SW 1271 (cell line): ENCODE results near the gene PTP4A2.

Experiments used
- DNase-seq, 2 experiments: peaks; one replicate each; lab custom pipeline; 2025; lab: John Stamatoyannopoulos, UW

PTP4A2 gene

DNA sequence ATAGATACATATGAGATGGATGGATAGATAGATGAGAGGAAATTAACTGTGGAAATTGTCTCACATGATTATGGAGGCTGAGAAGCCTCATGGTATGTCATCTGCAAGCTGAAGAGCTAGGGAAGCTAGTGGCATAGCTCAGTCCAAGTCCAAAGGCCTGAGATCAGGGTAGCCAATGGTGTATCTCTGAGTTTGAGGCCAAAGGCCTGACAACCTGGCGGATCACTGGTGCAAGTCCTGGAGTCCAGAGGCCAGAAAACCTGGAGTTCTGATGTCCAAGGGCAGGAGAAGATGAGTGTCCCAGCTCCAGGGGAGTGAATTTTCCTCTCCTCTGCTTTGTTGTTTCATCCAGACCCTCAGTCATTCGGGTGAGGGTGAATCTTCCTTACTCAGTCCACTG is 78.4 kb downstream of the PTP4A2 start:
- DNase-seq: no peak

DNA sequence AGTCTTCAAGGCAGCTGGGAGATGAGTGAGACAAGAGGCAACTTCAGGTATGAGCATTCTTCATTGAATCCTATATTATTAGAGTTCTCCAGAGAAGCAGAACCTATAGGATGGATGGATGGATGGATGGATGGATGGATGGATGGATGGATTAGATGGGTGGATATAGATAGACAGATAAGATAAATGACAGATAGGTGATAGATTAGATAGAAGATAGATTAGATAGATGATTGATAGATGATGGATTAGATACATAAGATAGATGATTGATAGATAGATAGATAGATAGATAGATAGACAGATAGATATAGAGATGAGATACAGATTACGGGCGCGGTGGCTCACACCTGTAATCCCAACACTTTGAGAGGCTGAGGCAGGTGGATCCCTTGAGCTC is 79.1 kb downstream of the PTP4A2 start:
- DNase-seq: no peak

- no peak for DNase-seq
Measured at GRCh38 chr1:31857863-31858262, 80.3 kb downstream of the PTP4A2 start.
